Hematopoietic multipotent progenitor cell treated with erythropoietin and hydrocortisone succinate and interleukin-3 and kit ligand, for 8 days (in vitro differentiated cells): ENCODE data around the gene GRIFIN.

Experiments
- DNase-seq: peaks from one replicate; pipeline ENCODE4 v3.0.0-alpha.2; 2015

GRIFIN gene

GRCh38 chr7:2497500-2498336 is 21.5 kb upstream of the GRIFIN start:
- no peak for DNase-seq

GRCh38 chr7:2497065-2497464 is 20.9 kb upstream of the GRIFIN start:
- no peak for DNase-seq

GRCh38 chr7:2496375-2496774 is 20.2 kb upstream of the GRIFIN start:
- DNase-seq: no peak

- no peak for DNase-seq
Measured at GRCh38 chr7:2495418-2496299, 19.5 kb upstream of the GRIFIN start.

GRCh38 chr7:2494191-2495130 is 18.3 kb upstream of the GRIFIN start:
- no peak for DNase-seq

GRCh38 chr7:2493205-2494164 is 17.3 kb upstream of the GRIFIN start:
- DNase-seq: no peak

- DNase-seq: no peak
Measured at GRCh38 chr7:2492038-2492437, 15.8 kb upstream of the GRIFIN start.

GRCh38 chr7:2490181-2490651 is 14.0 kb upstream of the GRIFIN start:
- no peak for DNase-seq

GRCh38 chr7:2488681-2489080 is 12.5 kb upstream of the GRIFIN start:
- DNase-seq: no peak

- no peak for DNase-seq
Measured at GRCh38 chr7:2488272-2488645, 12.1 kb upstream of the GRIFIN start.

GRCh38 chr7:2487586-2488271 is 11.5 kb upstream of the GRIFIN start:
- no peak for DNase-seq

GRCh38 chr7:2484868-2485267 is 8.7 kb upstream of the GRIFIN start:
- no peak for DNase-seq

GRCh38 chr7:2483494-2483893 is 7.3 kb upstream of the GRIFIN start:
- DNase-seq: no peak

GRCh38 chr7:2482725-2483451 is 6.7 kb upstream of the GRIFIN start:
- DNase-seq: peak; percentile 5

- DNase-seq: no peak
Measured at GRCh38 chr7:2481195-2481594, 5.0 kb upstream of the GRIFIN start.

- DNase-seq: no peak
Measured at GRCh38 chr7:2480070-2480408, 3.8 kb upstream of the GRIFIN start.

- no peak for DNase-seq
Measured at GRCh38 chr7:2479276-2480069, 3.3 kb upstream of the GRIFIN start.

GRCh38 chr7:2478800-2479199 is 2.6 kb upstream of the GRIFIN start:
- DNase-seq: no peak

GRCh38 chr7:2478399-2478785 is 2.2 kb upstream of the GRIFIN start:
- DNase-seq: peak; percentile 37
